AG10803 (cell line): ENCODE results near the gene TNPO3.
A peak's percentile ranks its signal among the peaks of the same experiment; 100 is the strongest.
"Not testable (repeated sequence)": the region's sequence is repeated elsewhere in the genome, so short reads cannot be mapped to it uniquely, and the experiment has no call there.

ENCODE experiments used
- DNase-seq: peaks from one replicate; pipeline ENCODE4 v3.0.0; 2010; ENCODE audit warnings: low read depth
- H3K4me3 ChIP-seq: 2 replicates; pipeline ENCODE4 v1.5.1; 2011; ENCODE audit warnings: mild to moderate bottlenecking, low read length, control low read depth
- CTCF ChIP-seq: conservative IDR thresholded peaks from 2 replicates; pipeline ENCODE4 v1.5.1; 2011; ENCODE audit warnings: mild to moderate bottlenecking, low read length, control low read depth, inconsistent platforms

Gene TNPO3

GRCh38 chr7:129053938-129054437 is 923 bp downstream of the TNPO3 start:
- peak overlapping the region; percentile 97 for H3K4me3 ChIP-seq
- peak; percentile 23 for DNase-seq
- TF ChIP-seq CTCF, result no peak

DNA sequence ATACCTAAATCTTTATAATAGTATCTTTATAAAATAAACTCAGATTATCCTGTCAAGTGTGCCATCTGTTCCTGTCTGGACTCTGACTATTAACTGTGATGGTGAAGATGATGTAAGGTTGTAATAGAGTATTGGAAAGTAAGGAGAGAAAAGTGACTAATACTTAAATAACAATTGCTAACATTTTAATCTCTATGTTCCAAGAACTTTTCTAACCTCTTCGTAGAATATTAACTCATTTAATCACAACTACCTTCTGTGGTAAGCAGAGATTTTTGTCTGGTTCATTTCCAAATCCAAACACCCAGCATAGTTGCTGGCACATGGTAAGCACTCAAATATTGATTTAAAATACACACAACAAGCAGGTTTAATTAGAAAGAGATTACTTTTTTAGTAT is 2.5 kb downstream of the TNPO3 start:
- no peak overlapping the region for H3K4me3 ChIP-seq
- no peak for TF ChIP-seq CTCF
- no peak for DNase-seq

DNA sequence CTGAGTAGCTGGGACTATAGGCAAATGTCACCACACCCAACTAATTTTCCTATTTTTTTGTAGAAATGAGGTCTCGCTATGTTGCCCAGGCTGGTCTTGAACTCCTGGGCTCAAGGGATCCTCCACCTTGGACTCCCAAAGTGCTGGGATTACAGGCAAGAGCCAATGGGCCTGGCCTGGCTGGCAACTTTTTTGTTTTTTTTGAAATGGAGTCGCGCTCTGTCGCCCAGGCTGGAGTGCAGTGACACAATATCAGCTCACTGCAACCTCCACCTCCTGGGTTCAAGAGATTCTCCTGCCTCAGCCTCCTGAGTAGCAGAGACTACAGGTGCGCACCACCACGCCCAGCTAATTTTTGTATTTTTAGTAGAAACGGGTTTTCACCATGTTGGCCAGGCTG is 3.5 kb downstream of the TNPO3 start:
- not testable (repeated sequence) for DNase-seq, H3K4me3 ChIP-seq

DNA sequence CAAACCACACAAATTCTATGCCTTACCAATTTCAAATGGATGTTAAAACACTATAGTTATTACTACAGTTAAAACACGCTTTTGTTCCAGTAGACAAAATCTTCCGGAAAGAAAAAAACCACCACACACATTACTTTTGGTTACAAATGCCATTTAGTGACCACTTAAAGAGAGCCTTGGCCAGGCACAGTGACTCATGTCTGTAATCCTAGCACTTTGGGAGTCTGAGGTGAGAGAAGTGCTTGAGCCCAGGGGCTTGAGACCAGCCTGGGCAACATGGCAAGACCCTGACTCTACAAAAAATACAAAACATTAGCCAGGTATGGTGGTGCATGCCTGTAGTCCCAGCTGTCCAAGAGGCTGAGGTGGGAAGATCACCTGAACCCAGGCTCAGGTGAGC is 7.2 kb downstream of the TNPO3 start:
- no peak for DNase-seq
- H3K4me3 ChIP-seq, result no peak overlapping the region
- no peak for TF ChIP-seq CTCF

- DNase-seq, result peak; percentile 26
- H3K4me3 ChIP-seq, result no peak overlapping the region
- no peak for TF ChIP-seq CTCF
These were observed 9.2 kb downstream of the TNPO3 start for GRCh38 chr7:129045682-129046081.

- TF ChIP-seq CTCF, result no peak
- no peak for DNase-seq
- H3K4me3 ChIP-seq, result no peak overlapping the region
These were observed 11.9 kb downstream of the TNPO3 start for GRCh38 chr7:129043012-129043411.

DNA sequence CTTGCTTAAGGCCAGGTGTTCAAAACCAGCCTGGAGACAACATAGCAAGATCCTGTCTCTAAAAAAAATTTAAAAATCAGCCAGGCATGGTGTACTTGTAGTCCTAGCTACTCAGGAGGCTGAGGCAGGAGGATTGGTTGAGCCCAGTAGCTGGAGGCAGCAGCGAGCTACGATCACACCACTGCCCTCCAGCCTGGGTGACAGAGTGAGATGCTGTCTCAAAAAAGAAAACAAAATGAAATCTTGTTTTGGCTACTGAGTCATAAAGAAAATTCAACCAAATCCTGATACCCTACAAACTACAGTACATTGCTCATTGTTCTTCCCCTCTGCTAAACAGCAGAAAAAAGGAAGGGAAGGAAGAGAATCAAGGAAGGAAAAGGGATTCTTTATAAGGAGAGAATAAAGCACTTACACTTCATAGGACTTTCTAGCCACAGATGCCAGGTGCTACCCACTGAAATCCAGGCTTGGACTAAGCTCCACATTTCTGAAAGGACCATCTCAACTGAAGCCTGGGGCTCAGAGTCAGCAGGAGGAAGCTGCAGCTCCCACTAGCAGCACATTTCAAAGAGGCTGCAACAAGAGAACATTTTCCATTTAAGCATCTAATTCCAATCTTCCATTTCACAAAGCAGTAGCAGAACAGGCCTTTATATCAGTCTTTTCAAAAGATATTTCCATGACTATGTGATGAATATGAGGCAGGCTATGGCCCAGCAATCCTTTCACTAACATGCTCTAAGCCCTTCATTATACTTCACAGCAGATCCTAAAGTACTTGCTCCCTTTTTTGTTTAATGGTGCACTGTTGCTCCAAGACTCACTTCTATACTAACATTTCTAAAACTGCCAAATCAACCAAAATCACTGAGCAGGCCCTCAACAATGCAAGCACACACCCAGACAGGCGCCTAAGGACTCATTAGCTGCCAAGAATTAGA is 13.5 kb downstream of the TNPO3 start:
- no peak for TF ChIP-seq CTCF
- H3K4me3 ChIP-seq, result no peak overlapping the region
- no peak for DNase-seq

DNA sequence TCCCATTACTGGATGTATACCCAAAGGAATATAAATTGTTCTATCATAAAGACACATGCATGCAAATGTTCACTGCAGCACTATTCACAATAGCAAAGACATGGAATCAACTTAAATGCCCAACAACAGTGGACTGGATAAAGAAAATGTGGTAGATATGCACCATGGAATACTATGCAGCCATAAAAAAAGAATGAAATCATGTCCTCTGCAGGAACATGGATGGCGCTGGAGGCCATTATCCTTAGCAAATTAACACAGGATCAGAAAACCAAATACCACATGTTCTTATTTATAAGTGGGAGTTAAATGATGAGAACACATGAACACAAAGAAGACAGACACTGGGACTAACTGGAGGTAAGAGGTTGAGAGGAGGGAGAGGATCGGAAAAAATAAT is 16.4 kb downstream of the TNPO3 start:
- not testable (repeated sequence) for H3K4me3 ChIP-seq, DNase-seq
